CD4-positive, alpha-beta T cell (primary cell): ENCODE data around the gene INTS11. TPM values are rescaled to one million over a fixed set of nuclear protein-coding genes. Genes with fewer than 3 reads are reported as not detected.

Experiments
- ATAC-seq: fragments of 200-7000 bp; cut with Tn5 transposase; one replicate; pipeline ENCODE4 v1.10.0; 2022; ENCODE audit warnings: mild to moderate bottlenecking; ENCODE audit not compliant: poor library complexity
- CTCF ChIA-PET: fragments of 350-600 bp; sonication (Branson Sonifier 250); formaldehyde crosslinking; loops from one replicate; lab custom pipeline; 2021; ENCODE audit warnings: antibody characterized with exemption, inconsistent platforms; lab: Charles Lee
- POLR2A ChIA-PET: fragments of 350-600 bp; sonication (Branson Sonifier 250); formaldehyde crosslinking; loops from one replicate; lab custom pipeline; 2021; ENCODE audit warnings: antibody characterized with exemption, inconsistent platforms; lab: Charles Lee
- DNase-seq, 14 experiments: peaks; one replicate each; pipeline ENCODE4 v3.0.0-alpha.2; 2013 to 2020; ENCODE audit warnings: mixed read lengths in 2 of 14
- H3K27ac ChIP-seq, 2 donors: one replicate each; pipeline versions ENCODE4 v1.5.1 to v1.7.0; 2013; ENCODE audit warnings: low read length in 2 of 2, low read depth in 1 of 2, mild to moderate bottlenecking in 1 of 2
- H3K27me3 ChIP-seq, 2 experiments: 1 replicate in 1 of 2; 2 replicates in 1 of 2; pipeline versions ENCODE4 v1.6.1 to v1.7.0; 2013; ENCODE audit warnings: low read length in 2 of 2, control low read depth in 1 of 2, mild to moderate bottlenecking in 1 of 2, moderate library complexity in 1 of 2; ENCODE audit not compliant: insufficient read depth in 2 of 2, control insufficient read depth in 1 of 2
- H3K36me3 ChIP-seq: one replicate; pipeline ENCODE4 v1.6.1; 2013; ENCODE audit warnings: low read length, control low read depth; ENCODE audit not compliant: insufficient read depth
- H3K4me1 ChIP-seq: one replicate; pipeline ENCODE4 v1.6.1; 2013; ENCODE audit warnings: low read length, control low read depth; ENCODE audit not compliant: insufficient read depth
- H3K4me3 ChIP-seq: one replicate; pipeline ENCODE4 v1.5.1; 2013; ENCODE audit warnings: mild to moderate bottlenecking, low read length, moderate library complexity
- H3K9me3 ChIP-seq, 2 experiments: 1 replicate in 1 of 2; 2 replicates in 1 of 2; pipeline versions ENCODE4 v1.6.1 to v1.7.0; 2013; ENCODE audit warnings: low read length in 2 of 2, mild to moderate bottlenecking in 2 of 2, control low read depth in 1 of 2, moderate library complexity in 1 of 2; ENCODE audit not compliant: control insufficient read depth in 1 of 2, insufficient read depth in 1 of 2
- H3K27ac Mint-ChIP-seq: one replicate; pipeline ENCODE4 v1.8.0; 2020; ENCODE audit warnings: mixed read lengths
- H3K27me3 Mint-ChIP-seq: one replicate; pipeline ENCODE4 v1.8.0; 2021; ENCODE audit warnings: mixed read lengths
- H3K36me3 Mint-ChIP-seq: one replicate; pipeline ENCODE4 v1.8.0; 2021; ENCODE audit warnings: low read depth, mixed read lengths
- H3K4me1 Mint-ChIP-seq: one replicate; pipeline ENCODE4 v1.8.0; 2021; ENCODE audit warnings: low read depth, mixed read lengths
- H3K4me3 Mint-ChIP-seq: one replicate; pipeline ENCODE4 v1.8.0; 2020; ENCODE audit warnings: mild to moderate bottlenecking, mixed read lengths
- H3K9me3 Mint-ChIP-seq: one replicate; pipeline ENCODE4 v1.8.0; 2020; ENCODE audit warnings: mixed read lengths
- CTCF ChIP-seq: fragments of 200-600 bp; IDR thresholded peaks from one replicate; pipeline ENCODE4 v1.8.0; 2022; ENCODE audit warnings: antibody characterized with exemption, mild to moderate bottlenecking
- intact Hi-C, 2 experiments: fragments of 100-400 bp; cut with DNase I in 1 of 2; cut with micrococcal nuclease in 1 of 2; formaldehyde crosslinking; loops; one replicate each; pipeline versions ENCODE4 v1.15.1 to v1.9.0; 2023 to 2025; cut with DNase I, micrococcal nuclease
- total RNA-seq, 174 experiments: library from RNA in 2 of 174; stranded (reverse) in 2 of 174; gene quantifications; one replicate each; pipeline ENCODE4 v1.2.3 and lab custom pipeline; 2021 to 2026

INTS11 gene
- total RNA-seq, 2 experiments from 2014 or later, result 130 to 137 TPM

DNA sequence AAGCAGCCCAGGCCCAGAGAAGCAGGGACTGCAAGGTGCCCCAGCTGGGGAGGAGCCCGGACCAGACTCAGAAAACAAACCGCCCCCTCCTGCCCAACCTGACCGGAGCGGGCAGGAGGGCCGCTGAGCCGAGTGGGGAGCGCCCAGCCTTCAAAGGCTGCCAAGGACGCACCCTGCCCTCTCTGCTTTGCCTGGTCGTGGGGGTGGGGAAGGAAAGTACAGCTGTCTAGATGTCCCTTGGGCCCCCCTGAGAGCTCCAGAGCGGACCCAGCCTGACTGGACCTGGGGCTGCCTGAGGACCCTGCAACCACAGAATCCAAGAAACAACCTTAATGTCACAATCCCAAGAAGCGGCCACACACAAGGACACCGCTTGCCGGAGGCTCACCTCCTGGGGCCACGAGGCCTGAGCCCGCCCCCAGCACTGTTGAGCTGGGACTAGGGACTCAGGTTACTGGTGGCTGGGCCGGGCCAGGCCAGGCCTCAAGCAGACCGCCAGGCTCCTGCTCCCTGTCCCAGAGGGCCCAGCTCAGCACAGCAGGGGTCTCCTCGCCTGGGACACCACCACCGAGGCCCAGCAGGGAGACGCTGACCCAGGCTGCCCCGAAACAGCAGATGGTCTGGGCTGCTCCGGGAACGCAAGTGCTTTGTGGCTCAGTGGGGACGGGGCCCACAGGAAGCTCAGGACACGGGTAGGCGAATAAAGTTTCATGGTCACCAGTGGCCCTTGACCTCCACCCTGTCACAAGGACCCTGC, 23.4 kb upstream of the INTS11 start:
- ChIA-PET POLR2A (interaction anchor here (1.4 to 1.8 kb wide), 3 partner anchors 24 to 51 kb away, joined by 4 to 11 read pairs (median 6); partner anchors contain the start of genes AURKAIP1 and CCNL2), CTCF (interaction anchor here (0.7 kb wide), 1 partner anchor 25 kb away, joined by 3 read pairs; no protein-coding TSS in a partner anchor)
- peaks cover 25% of the 10 kb centered on the region for H3K4me1 Mint-ChIP-seq
- peaks cover 10% of the 10 kb centered on the region for H3K27me3 Mint-ChIP-seq
- peaks cover 0 to 2% of the 10 kb centered on the region in 2 experiments for H3K9me3 ChIP-seq
- no peak for DNase-seq
- no peaks in the 10 kb centered on the region for H3K9me3 Mint-ChIP-seq
- peak overlapping the region; percentile 58 for H3K4me3 ChIP-seq
- H3K27me3 ChIP-seq, result peaks cover 2 to 3% of the 10 kb centered on the region in 2 experiments
- TF ChIP-seq CTCF, result no peak
- H3K36me3 Mint-ChIP-seq, result no peaks in the 10 kb centered on the region
- H3K36me3 ChIP-seq, result no peaks in the 10 kb centered on the region
- no peak for ATAC-seq
- H3K4me3 Mint-ChIP-seq, result peak overlapping the region; percentile 86
- intact Hi-C loops, result loop anchor here (1.0 to 2.0 kb wide), 3 partner anchors 23 to 73 kb away; partner anchors contain the start of genes CPTP (in 1 of the 2) and INTS11 (in 1 of the 2)
- peak overlapping the region; percentile 17 for H3K27ac Mint-ChIP-seq
- H3K27ac ChIP-seq, result no peak overlapping the region
- H3K4me1 ChIP-seq, result peaks cover 42% of the 10 kb centered on the region

DNA sequence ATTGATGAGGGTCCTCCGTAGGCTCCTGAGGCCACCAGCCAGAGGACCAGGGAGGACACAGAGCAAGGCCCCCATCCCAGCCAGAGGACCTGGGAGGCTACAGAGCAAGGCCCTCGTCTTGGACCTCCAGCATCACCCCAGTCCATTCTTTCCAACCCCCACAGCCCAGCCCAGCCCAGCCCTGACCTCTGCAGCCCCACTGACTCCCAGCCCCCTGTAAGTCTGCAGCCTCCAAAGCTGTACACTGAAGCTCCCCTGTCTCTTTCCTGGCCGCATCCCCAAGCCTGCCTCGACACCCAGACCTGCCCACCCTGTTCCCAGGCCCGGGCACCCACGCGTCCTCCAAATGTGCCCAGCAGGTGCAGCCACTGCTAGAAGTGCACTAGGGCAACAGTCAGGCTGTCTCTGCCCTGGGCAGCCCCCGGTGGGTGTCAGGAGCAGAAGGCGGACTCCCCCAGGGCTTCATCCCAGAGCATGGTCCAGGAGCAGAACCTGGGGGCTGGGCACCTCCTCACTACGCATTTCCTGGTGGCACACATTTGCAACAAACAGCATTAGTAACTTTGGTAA, 22.7 kb upstream of the INTS11 start:
- Histone ChIP-seq H3K4me1 (peaks cover 39% of the 10 kb centered on the region), H3K36me3 (peaks cover 3% of the 10 kb centered on the region), H3K4me3 (no peak overlapping the region), H3K27me3 (no peaks in the 10 kb centered on the region), H3K9me3 (no peaks in the 10 kb centered on the region), H3K27ac (no peak overlapping the region)
- ATAC-seq (no peak), DNase-seq (no peak)
- Mint-ChIP-seq H3K4me3 (peak overlapping the region; percentile 86), H3K27ac (peak overlapping the region; percentile 17), H3K27me3 (peaks cover 3% of the 10 kb centered on the region), H3K4me1 (peaks cover 18% of the 10 kb centered on the region), H3K9me3 (no peaks in the 10 kb centered on the region), H3K36me3 (no peaks in the 10 kb centered on the region)
- ChIA-PET CTCF (no interaction called here), POLR2A (interaction anchor here (1.0 kb wide), 1 partner anchor 225 kb away, joined by 3 read pairs; no protein-coding TSS in a partner anchor)
- TF ChIP-seq CTCF, result no peak
- intact Hi-C loops, result loop anchor here in 1 of 2 experiments (1.0 kb wide), 1 partner anchor 22 kb away; no protein-coding TSS in a partner anchor

DNA sequence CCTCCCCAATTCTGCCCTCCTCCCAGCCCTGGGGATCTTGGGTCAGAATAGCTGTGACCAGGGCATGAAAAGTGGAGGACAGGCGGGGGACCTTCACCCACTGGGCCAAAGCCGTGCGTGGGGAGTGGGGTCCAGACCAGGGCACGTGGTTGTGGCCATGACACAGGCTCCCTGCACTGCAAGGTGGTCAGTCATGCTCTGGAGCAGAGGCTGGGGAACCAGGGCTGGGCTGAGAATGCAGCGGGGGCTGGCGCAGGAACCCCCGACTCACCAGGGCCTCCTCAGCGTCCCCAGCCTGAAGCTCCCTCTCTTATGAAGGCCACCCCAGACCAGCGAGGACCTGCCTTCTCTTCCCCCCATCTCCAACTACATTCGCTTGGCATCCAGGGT, 22.0 kb upstream of the INTS11 start:
- TF ChIP-seq CTCF, result no peak
- Mint-ChIP-seq H3K27ac (no peak overlapping the region), H3K4me1 (peaks cover 16% of the 10 kb centered on the region), H3K4me3 (peak overlapping the region; percentile 86), H3K27me3 (no peaks in the 10 kb centered on the region), H3K36me3 (no peaks in the 10 kb centered on the region), H3K9me3 (no peaks in the 10 kb centered on the region)
- intact Hi-C loops, result no loop called here
- Histone ChIP-seq H3K9me3 (no peaks in the 10 kb centered on the region), H3K4me3 (no peak overlapping the region), H3K27me3 (no peaks in the 10 kb centered on the region), H3K36me3 (peaks cover 3% of the 10 kb centered on the region), H3K4me1 (peaks cover 35% of the 10 kb centered on the region), H3K27ac (no peak overlapping the region)
- POLR2A ChIA-PET, result interaction anchor here (1.0 kb wide), 1 partner anchor 224 kb away, joined by 3 read pairs; no protein-coding TSS in a partner anchor
- CTCF ChIA-PET, result no interaction called here
- DNase-seq (no peak), ATAC-seq (no peak)
